ENCODE measurements around the gene DYDC1.

DNA sequence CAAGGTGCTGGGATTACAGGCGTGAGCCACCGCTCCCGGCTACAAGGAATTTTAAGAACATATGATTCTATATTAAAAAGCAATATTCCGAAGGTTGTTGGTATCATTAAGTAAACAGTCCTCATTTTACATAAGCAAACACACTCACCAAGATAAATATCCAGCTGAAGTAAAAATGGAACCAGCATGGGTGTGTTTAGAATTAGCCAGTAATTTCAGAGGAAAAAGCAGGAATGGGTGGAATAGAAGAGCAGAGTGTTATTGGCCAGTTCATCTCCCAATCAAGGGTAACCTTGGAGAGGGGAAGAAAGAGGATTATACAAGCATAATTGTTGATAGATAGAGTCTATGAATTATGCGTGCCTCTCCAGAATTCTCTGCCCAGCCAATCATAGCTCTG lies 35.4 kb downstream of the DYDC1 start:
- TF ChIP-seq, protein P1, sequence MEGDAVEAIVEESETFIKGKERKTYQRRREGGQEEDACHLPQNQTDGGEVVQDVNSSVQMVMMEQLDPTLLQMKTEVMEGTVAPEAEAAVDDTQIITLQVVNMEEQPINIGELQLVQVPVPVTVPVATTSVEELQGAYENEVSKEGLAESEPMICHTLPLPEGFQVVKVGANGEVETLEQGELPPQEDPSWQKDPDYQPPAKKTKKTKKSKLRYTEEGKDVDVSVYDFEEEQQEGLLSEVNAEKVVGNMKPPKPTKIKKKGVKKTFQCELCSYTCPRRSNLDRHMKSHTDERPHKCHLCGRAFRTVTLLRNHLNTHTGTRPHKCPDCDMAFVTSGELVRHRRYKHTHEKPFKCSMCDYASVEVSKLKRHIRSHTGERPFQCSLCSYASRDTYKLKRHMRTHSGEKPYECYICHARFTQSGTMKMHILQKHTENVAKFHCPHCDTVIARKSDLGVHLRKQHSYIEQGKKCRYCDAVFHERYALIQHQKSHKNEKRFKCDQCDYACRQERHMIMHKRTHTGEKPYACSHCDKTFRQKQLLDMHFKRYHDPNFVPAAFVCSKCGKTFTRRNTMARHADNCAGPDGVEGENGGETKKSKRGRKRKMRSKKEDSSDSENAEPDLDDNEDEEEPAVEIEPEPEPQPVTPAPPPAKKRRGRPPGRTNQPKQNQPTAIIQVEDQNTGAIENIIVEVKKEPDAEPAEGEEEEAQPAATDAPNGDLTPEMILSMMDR (IDR thresholded peaks at IDR 0.05) = no peak
- TF ChIP-seq POLR2A (IDR thresholded peaks at IDR 0.05) = no peak

All from thyroid gland (tissue), 4 donors.